GM18520 (cell line): Measurements from ENCODE around the gene PLEKHA4.
"Not testable (repeated sequence)": the region's sequence is repeated elsewhere in the genome, so short reads cannot be mapped to it uniquely, and the experiment has no call there.

Experiments
- ATAC-seq: cut with Tn5 transposase; IDR thresholded peaks from one replicate; pipeline ENCODE4 v1.9.1; 2021; ENCODE audit not compliant: unreplicated experiment

PLEKHA4 gene

GRCh38 chr19:48890551-48890950 is 22.1 kb upstream of the PLEKHA4 start:
- no peak for ATAC-seq

- not testable (repeated sequence) for ATAC-seq
Measured at GRCh38 chr19:48889496-48889895, 21.1 kb upstream of the PLEKHA4 start.

- ATAC-seq: no peak
Measured at GRCh38 chr19:48887861-48888612, 19.6 kb upstream of the PLEKHA4 start.

GRCh38 chr19:48883726-48884125 is 15.3 kb upstream of the PLEKHA4 start:
- no peak for ATAC-seq

GRCh38 chr19:48881741-48882657 is 13.6 kb upstream of the PLEKHA4 start:
- no peak for ATAC-seq

- not testable (repeated sequence) for ATAC-seq
Measured at GRCh38 chr19:48879696-48880095, 11.3 kb upstream of the PLEKHA4 start.

- no peak for ATAC-seq
Measured at GRCh38 chr19:48879025-48879637, 10.7 kb upstream of the PLEKHA4 start.

- ATAC-seq: no peak
Measured at GRCh38 chr19:48878196-48879024, 10.0 kb upstream of the PLEKHA4 start.

GRCh38 chr19:48877855-48878195 is 9.4 kb upstream of the PLEKHA4 start:
- ATAC-seq: no peak

- not testable (repeated sequence) for ATAC-seq
Measured at GRCh38 chr19:48876043-48876981, 7.9 kb upstream of the PLEKHA4 start.

GRCh38 chr19:48874303-48875135 is 6.1 kb upstream of the PLEKHA4 start:
- no peak for ATAC-seq

- ATAC-seq: no peak
Measured at GRCh38 chr19:48873476-48874302, 5.3 kb upstream of the PLEKHA4 start.

GRCh38 chr19:48872884-48873475 is 4.6 kb upstream of the PLEKHA4 start:
- ATAC-seq: no peak

- ATAC-seq: peak; percentile 41
Measured at GRCh38 chr19:48872182-48872883, 3.9 kb upstream of the PLEKHA4 start, which contains the start of gene PPP1R15A. PPP1R15A (plus strand) TSS chr19:48872421; CDS start chr19:48873234, 813 bp downstream.

GRCh38 chr19:48871471-48872181 is 3.2 kb upstream of the PLEKHA4 start:
- not testable (repeated sequence) for ATAC-seq

- ATAC-seq: no peak
Measured at GRCh38 chr19:48870048-48870447, 1.6 kb upstream of the PLEKHA4 start.
